OCI-LY7 (cell line): ENCODE data around the gene GNA15. TPM values are rescaled to one million over a fixed set of nuclear protein-coding genes. Genes with fewer than 3 reads are reported as not detected.
"Not testable (repeated sequence)": the region's sequence is repeated elsewhere in the genome, so short reads cannot be mapped to it uniquely, and the experiment has no call there.

Source experiments
- BruUV-seq: library from RNA; stranded (reverse); fragments of 400-500 nt; replicated peaks from 2 replicates; lab custom pipeline; 2021; lab: Mats Ljungman, UMichigan
- CTCF ChIA-PET: fragments of 300-600 bp; sonication (Branson Sonifier 250); formaldehyde crosslinking; loops from one replicate; lab custom pipeline; 2022; ENCODE audit warnings: antibody characterized with exemption; ENCODE audit not compliant: unreplicated experiment; lab: Charles Lee
- POLR2A ChIA-PET: fragments of 300-600 bp; sonication (Branson Sonifier 250); formaldehyde crosslinking; loops from one replicate; lab custom pipeline; 2022; ENCODE audit warnings: antibody characterized with exemption; lab: Charles Lee
- DNase-seq: peaks from one replicate; pipeline ENCODE4 v3.0.0-alpha.2; 2015; ENCODE audit warnings: low spot score
- H2AFZ ChIP-seq: fragments of 200-600 bp; sonication (generic), shearing (Covaris generic); 2 replicates; pipeline ENCODE4 v1.6.1; 2014; ENCODE audit warnings: mild to moderate bottlenecking, antibody characterized with exemption, low read length, moderate library complexity
- H3K27ac ChIP-seq: fragments of 200-600 bp; sonication (generic); 2 replicates; pipeline ENCODE4 v1.5.1; 2014; ENCODE audit warnings: mixed run types, low read depth, mild to moderate bottlenecking, moderate library complexity, low read length, inconsistent platforms; ENCODE audit not compliant: poor library complexity, severe bottlenecking
- H3K36me3 ChIP-seq: fragments of 200-600 bp; sonication (generic); 2 replicates; pipeline ENCODE4 v1.6.1; 2014; ENCODE audit warnings: mild to moderate bottlenecking, antibody characterized with exemption, low read length, moderate library complexity, mixed read lengths; ENCODE audit not compliant: insufficient read depth
- H3K4me1 ChIP-seq: fragments of 200-600 bp; sonication (generic); 2 replicates; pipeline ENCODE4 v1.5.1; 2014; ENCODE audit warnings: mild to moderate bottlenecking, low read length; ENCODE audit not compliant: insufficient read depth, poor library complexity, severe bottlenecking
- H3K4me2 ChIP-seq: fragments of 200-600 bp; sonication (generic); 2 replicates; pipeline ENCODE4 v1.6.1; 2014; ENCODE audit warnings: mild to moderate bottlenecking, low read length
- H3K4me3 ChIP-seq: fragments of 200-600 bp; sonication (generic); 2 replicates; pipeline ENCODE4 v1.5.1; 2014; ENCODE audit warnings: mild to moderate bottlenecking, low read depth, low read length; ENCODE audit not compliant: poor library complexity, severe bottlenecking
- H3K79me2 ChIP-seq: fragments of 200-600 bp; sonication (generic); 2 replicates; pipeline ENCODE4 v1.6.1; 2016; ENCODE audit warnings: low read depth, mild to moderate bottlenecking, low read length, moderate library complexity, mixed read lengths; ENCODE audit not compliant: insufficient read depth
- H3K9me2 ChIP-seq: fragments of 200-600 bp; sonication (generic); 2 replicates; pipeline ENCODE4 v1.6.1; 2016; ENCODE audit warnings: mild to moderate bottlenecking, low read length, mixed read lengths; ENCODE audit not compliant: insufficient read depth
- H3K9me3 ChIP-seq: fragments of 200-600 bp; sonication (generic); 2 replicates; pipeline ENCODE4 v1.6.1; 2014; ENCODE audit warnings: mild to moderate bottlenecking, mixed run types, low read length, mixed read lengths
- H4K20me1 ChIP-seq: fragments of 200-600 bp; sonication (generic); 2 replicates; pipeline ENCODE4 v1.6.1; 2014; ENCODE audit warnings: mild to moderate bottlenecking, antibody characterized with exemption, low read length, moderate library complexity, mixed read lengths; ENCODE audit not compliant: insufficient read depth
- CTCF ChIP-seq: fragments of 200-600 bp; sonication (generic); conservative IDR thresholded peaks from 2 replicates; pipeline ENCODE4 v1.5.1; 2014; ENCODE audit warnings: mild to moderate bottlenecking, antibody characterized with exemption, low read length, moderate library complexity, mixed read lengths
- EZH2phosphoT487 ChIP-seq: fragments of 200-600 bp; sonication (generic); IDR thresholded peaks from 2 replicates; pipeline ENCODE4 v1.6.1; 2018; ENCODE audit warnings: low read depth, borderline replicate concordance, mild to moderate bottlenecking, mixed run types, antibody characterized with exemption, low read length, moderate library complexity, mixed read lengths
- intact Hi-C: fragments of 100-400 bp; cut with micrococcal nuclease; formaldehyde crosslinking; loops from one replicate; pipeline ENCODE4 v1.10.0; 2022; ENCODE audit not compliant: unreplicated experiment
- total RNA-seq, 2 experiments: library from RNA; depleted of rRNA in 1 of 2; stranded (reverse); fragments of >200 nt in 1 of 2; shearing (Covaris generic) in 1 of 2; gene quantifications; 2 replicates each; pipeline ENCODE4 v1.2.3, GENCODE V29; 2014 to 2022

The GNA15 gene
- total RNA-seq, 2 experiments from 2014 or later, result not detected

- no peak overlapping the region for H3K4me3 ChIP-seq
- DNase-seq, result no peak
- H3K9me3 ChIP-seq, result no peaks in the 10 kb centered on the region
- no peaks in the 10 kb centered on the region for H3K9me2 ChIP-seq
- no TSS peak for BruUV-seq
- TF ChIP-seq EZH2phosphoT487, result no peak
- H2AFZ ChIP-seq, result no peak overlapping the region
- H3K27ac ChIP-seq, result no peak overlapping the region
- H3K4me1 ChIP-seq, result peaks cover 26% of the 10 kb centered on the region
- CTCF ChIA-PET, result no interaction called here
- H3K4me2 ChIP-seq, result no peak overlapping the region
- no peaks in the 10 kb centered on the region for H4K20me1 ChIP-seq
- H3K36me3 ChIP-seq, result no peaks in the 10 kb centered on the region
- H3K79me2 ChIP-seq, result no peaks in the 10 kb centered on the region
- POLR2A ChIA-PET, result no interaction called here
- intact Hi-C loops, result no loop called here
Measured at GRCh38 chr19:3153286-3154230, 17.7 kb downstream of the GNA15 start.

GRCh38 chr19:3154447-3154846 is 18.6 kb downstream of the GNA15 start:
- Histone ChIP-seq H3K27ac (peak overlapping the region; percentile 65), H2AFZ (peak overlapping the region; percentile 26; the same call in 1 of the 2 replicates), H3K4me1 (peaks cover 27% of the 10 kb centered on the region), H3K4me2 (peak overlapping the region; percentile 72), H3K4me3 (peak overlapping the region; percentile 55)
- H3K9me3 ChIP-seq, BruUV-seq, H3K9me2 ChIP-seq, CTCF ChIA-PET, H3K36me3 ChIP-seq, DNase-seq, intact Hi-C loops, H3K79me2 ChIP-seq, POLR2A ChIA-PET, H4K20me1 ChIP-seq: not testable (repeated sequence)

GRCh38 chr19:3154957-3155736 is 19.3 kb downstream of the GNA15 start:
- no peaks in the 10 kb centered on the region for H3K9me3 ChIP-seq
- H3K36me3 ChIP-seq, result no peaks in the 10 kb centered on the region
- CTCF ChIA-PET, result no interaction called here
- H3K4me3 ChIP-seq, result peak overlapping the region; percentile 55
- no peaks in the 10 kb centered on the region for H3K9me2 ChIP-seq
- H3K4me1 ChIP-seq, result peaks cover 24% of the 10 kb centered on the region
- peak overlapping the region; percentile 65 for H3K27ac ChIP-seq
- POLR2A ChIA-PET, result no interaction called here
- BruUV-seq, result no TSS peak
- intact Hi-C loops, result no loop called here
- no peaks in the 10 kb centered on the region for H3K79me2 ChIP-seq
- H3K4me2 ChIP-seq, result peak overlapping the region; percentile 72
- TF ChIP-seq EZH2phosphoT487 (no peak), CTCF (no peak)
- no peaks in the 10 kb centered on the region for H4K20me1 ChIP-seq
- peak overlapping the region; percentile 26; the same call in 1 of the 2 replicates for H2AFZ ChIP-seq
- peak; percentile 93 for DNase-seq
